ENCODE measurements around the gene UVSSA.

DNA sequence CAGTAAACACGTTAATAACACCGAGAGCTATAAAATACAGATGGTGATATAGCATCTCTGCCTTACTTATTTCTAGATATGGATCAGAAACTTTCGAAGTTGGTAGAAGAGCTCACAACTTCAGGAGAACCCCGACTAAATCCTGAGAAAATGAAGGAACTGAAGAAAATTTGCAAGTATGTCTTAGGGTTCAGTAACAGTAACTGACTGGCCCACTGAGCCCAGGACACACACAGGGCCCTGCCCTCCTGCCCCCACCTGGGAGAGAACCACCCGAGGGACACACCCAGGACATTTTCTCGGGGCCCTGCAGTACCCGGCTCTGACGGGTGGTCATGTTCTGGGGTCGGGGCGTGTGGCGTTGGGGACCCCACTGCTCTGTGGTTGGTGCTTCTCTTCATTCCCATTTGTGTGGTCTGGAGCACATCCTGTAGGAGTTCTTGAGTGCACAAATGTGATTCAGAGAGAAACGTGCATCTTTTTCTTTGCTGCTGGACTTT lies 1.1 kb downstream of the UVSSA start:
- TF ChIP-seq CTCF (IDR thresholded peaks at IDR 0.05), result no peak
- TF ChIP-seq ZFX (IDR thresholded peaks at IDR 0.05; ENCODE audit: borderline replicate concordance), result no peak
